ENCODE data around the gene SOX6.
"Not testable (repeated sequence)": the region's sequence is repeated elsewhere in the genome, so short reads cannot be mapped to it uniquely, and the experiment has no call there.

SOX6 gene

DNA sequence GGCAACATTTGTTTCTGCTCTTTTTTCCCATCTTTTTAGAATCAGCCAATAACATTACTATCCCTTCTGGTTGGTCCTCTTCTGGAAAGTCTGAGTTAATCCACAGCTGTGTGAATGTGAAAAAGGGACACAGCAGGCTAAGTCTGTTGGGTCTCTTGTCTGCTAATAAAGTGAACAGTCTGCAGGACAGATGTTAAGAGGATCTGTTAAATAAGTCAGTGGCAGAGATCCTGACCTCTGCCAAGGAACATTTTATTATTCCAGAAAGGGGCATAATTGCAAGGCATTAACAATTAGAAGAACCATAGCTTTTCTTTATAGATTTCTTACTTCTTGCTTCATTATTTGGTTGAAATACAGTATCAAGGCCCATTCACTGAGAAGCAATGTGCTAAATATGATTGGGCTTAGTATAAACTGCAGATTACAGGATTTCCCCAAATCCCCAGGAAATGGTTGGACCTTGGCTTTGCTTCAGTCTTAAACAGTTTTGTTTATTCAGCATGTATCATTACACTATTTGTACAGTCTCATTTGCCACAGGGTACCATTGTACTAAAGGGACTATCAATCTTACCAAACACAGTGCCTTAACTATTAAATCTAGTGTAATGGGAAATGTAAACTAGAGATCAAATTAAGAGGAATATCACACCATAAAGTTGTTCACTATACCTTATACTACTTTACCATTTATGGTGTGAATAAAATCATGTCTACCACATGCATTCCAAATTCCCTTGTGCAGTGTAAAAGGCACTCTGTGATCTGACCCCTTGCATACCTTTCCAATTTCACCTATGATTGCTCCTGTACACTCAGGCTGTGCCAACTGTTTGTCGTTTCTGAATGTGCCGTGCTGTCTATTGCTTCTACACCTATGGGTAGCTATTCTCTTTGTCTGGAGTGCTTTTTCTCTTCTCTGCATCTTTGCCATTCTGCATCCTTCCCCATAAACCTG, 274.0 kb downstream of the SOX6 start:
- Mint-ChIP-seq H3K36me3 (ENCODE audit: low read depth) (peaks cover 8% of the 10 kb centered on the region), H3K4me1 (peaks cover 24% of the 10 kb centered on the region), H3K27ac (peak overlapping the region in 2 of 3 experiments; percentile 41 to 47), H3K9me3 (peaks cover 1% of the 10 kb centered on the region), H3K4me3 (no peak overlapping the region), H3K27me3 (ENCODE audit: low read depth) (no peaks in the 10 kb centered on the region)
- TF ChIP-seq, protein P1, sequence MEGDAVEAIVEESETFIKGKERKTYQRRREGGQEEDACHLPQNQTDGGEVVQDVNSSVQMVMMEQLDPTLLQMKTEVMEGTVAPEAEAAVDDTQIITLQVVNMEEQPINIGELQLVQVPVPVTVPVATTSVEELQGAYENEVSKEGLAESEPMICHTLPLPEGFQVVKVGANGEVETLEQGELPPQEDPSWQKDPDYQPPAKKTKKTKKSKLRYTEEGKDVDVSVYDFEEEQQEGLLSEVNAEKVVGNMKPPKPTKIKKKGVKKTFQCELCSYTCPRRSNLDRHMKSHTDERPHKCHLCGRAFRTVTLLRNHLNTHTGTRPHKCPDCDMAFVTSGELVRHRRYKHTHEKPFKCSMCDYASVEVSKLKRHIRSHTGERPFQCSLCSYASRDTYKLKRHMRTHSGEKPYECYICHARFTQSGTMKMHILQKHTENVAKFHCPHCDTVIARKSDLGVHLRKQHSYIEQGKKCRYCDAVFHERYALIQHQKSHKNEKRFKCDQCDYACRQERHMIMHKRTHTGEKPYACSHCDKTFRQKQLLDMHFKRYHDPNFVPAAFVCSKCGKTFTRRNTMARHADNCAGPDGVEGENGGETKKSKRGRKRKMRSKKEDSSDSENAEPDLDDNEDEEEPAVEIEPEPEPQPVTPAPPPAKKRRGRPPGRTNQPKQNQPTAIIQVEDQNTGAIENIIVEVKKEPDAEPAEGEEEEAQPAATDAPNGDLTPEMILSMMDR (IDR thresholded peaks at IDR 0.05; ENCODE audit: unreplicated experiment in 3 of 3), result no peak

DNA sequence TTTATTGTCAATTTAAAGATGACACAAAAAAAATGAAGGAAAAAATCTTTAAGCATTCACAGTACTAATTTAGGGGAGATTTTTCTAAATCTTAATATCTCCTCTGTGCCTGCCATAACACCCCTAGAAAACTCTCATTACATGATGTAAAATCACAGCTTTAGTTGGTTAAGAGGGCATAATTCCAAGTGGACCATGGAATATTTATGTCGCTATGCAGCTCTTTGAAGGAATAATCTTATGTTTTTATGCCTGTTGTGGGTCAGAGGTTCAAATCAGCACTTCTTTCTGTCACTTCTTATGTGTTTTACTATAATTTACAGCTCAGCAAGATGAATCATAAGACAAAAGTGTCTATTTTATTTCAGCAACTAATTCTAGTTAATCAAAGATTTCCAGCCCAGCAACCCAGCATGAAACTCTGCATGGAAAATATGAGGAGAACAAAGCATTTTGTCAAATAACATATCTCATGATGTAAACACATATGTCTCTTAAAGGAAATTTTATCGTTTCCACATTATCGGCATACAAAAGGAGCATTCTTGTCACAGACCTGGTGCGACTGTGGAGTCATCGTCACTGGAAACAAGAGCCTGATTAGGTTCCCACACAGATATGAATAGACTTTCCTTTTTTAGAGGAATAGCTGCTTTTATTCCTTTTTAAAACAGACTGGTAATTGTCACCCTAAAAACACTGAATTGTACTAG, 274.8 kb downstream of the SOX6 start:
- Mint-ChIP-seq H3K9me3 (peaks cover 6% of the 10 kb centered on the region), H3K4me1 (peaks cover 24% of the 10 kb centered on the region), H3K27ac (peak overlapping the region; percentile 19 to 47 (median 41)), H3K4me3 (no peak overlapping the region), H3K27me3 (ENCODE audit: low read depth) (no peaks in the 10 kb centered on the region), H3K36me3 (ENCODE audit: low read depth) (peaks cover 15% of the 10 kb centered on the region)
- TF ChIP-seq, protein P1 (IDR thresholded peaks at IDR 0.05; ENCODE audit: unreplicated experiment in 3 of 3), result no peak

DNA sequence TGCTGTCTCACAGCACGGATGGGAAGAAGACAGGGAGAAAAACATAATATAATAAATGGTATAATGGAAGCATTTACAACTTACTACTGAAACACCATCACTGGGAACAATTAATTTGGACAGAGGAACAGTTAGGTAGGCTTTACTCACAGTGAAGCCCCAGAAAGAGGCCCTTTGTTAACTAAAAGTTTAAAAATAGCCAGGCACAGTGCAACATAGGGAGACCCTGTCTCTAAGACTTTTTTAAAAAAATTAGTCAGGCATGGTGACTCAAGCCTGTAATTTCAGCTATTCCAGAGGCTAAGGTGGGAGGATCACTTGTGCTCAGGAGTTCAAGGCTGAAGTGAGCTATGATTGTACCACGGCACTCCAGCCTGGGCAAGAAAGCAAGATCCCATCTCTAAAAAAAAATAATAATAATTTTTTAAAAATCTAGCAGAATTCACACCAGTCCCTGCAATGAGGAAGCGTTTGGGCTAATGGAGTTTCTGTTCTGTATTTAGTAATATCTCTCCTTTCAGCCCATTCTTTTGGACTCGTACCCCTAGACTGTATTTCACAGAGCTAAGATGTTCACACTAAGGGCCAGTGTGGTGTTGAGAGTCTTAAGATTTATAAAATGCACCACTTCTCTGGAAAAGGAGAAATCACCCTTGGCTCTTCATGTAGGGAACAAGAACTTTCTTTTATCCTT, 275.5 kb downstream of the SOX6 start:
- Mint-ChIP-seq H3K9me3 (peaks cover 13% of the 10 kb centered on the region), H3K27ac (peak overlapping the region in 1 of 3 experiments; percentile 47), H3K27me3 (ENCODE audit: low read depth) (no peaks in the 10 kb centered on the region), H3K4me3 (no peak overlapping the region), H3K36me3 (ENCODE audit: low read depth) (peaks cover 22% of the 10 kb centered on the region), H3K4me1 (peaks cover 18% of the 10 kb centered on the region)
- TF ChIP-seq, protein P1 (IDR thresholded peaks at IDR 0.05; ENCODE audit: unreplicated experiment in 3 of 3), result no peak

DNA sequence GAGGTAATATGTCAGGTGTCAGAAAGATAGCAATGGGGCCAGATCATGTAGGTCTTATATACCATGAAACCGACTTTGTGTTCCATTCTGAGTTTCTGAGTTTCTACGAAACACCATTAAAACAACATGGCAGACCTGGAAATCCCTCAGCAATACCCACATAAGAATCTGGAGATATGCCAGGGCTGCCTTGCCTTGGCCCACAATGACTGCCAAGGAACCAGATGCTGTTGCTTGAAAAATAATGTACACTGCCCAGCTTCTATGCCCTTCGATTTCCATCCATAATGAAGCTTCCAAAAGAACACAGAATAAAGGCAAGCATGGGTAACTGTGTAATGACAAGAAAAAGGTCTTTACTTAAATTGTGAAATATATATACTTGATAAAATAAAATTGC, 277.4 kb downstream of the SOX6 start:
- peaks cover 29% of the 10 kb centered on the region for H3K9me3 Mint-ChIP-seq
- peaks cover 39% of the 10 kb centered on the region for H3K36me3 Mint-ChIP-seq (ENCODE audit: low read depth)
- H3K4me3 Mint-ChIP-seq, result no peak overlapping the region
- H3K4me1 Mint-ChIP-seq, result peaks cover 18% of the 10 kb centered on the region
- TF ChIP-seq, protein P1 (IDR thresholded peaks at IDR 0.05; ENCODE audit: unreplicated experiment in 3 of 3), result no peak
- H3K27ac Mint-ChIP-seq, result no peak overlapping the region
- H3K27me3 Mint-ChIP-seq (ENCODE audit: low read depth), result no peaks in the 10 kb centered on the region

DNA sequence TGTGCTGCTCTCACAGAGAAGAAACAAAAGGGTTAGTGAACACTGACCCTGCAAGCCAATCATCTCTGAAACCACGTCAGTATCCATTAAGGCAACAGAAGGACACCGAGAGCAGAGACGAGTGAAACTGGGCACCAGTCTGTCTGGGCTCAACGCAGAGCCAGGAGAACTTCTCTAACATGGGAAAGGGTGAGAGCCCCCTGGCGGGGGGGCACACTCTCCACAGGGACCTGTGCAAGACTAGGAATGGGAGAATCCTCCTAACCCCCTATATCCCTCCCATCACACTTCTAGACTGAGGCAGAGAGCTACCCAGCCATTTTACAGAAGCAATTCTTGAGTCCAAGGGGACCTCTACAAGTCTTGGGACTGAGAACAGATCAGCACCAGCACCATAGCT, 285.8 kb downstream of the SOX6 start:
- H3K4me1 Mint-ChIP-seq, result no peaks in the 10 kb centered on the region
- no peaks in the 10 kb centered on the region for H3K27me3 Mint-ChIP-seq (ENCODE audit: low read depth)
- no peak overlapping the region for H3K4me3 Mint-ChIP-seq
- H3K9me3 Mint-ChIP-seq, result peaks cover 33% of the 10 kb centered on the region
- H3K36me3 Mint-ChIP-seq (ENCODE audit: low read depth), result peaks cover 47% of the 10 kb centered on the region
- TF ChIP-seq, protein P1 (IDR thresholded peaks at IDR 0.05; ENCODE audit: unreplicated experiment in 3 of 3), result no peak
- H3K27ac Mint-ChIP-seq, result no peak overlapping the region

DNA sequence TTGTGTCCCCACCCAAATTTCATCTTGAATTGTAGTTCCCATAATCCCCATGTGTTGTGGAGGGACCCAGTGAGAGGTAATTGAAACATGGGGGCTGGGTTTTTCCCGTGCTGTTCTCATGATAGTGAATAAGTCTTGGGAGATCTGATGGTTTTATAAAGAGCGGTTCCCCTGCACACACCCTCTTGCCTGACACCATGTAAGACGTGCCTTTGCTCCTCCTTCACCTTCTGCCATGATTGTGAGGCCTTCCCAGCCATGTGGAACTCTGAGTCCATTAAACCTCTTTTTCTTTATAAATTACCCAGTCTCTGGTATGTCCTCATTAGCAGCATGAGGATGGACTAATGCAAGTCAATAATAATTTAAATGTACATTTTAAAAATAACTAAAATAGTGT, 289.1 kb downstream of the SOX6 start:
- H3K4me1 Mint-ChIP-seq; H3K4me3 Mint-ChIP-seq; H3K27ac Mint-ChIP-seq; H3K27me3 Mint-ChIP-seq (ENCODE audit: low read depth); H3K9me3 Mint-ChIP-seq: not testable (repeated sequence)
- H3K36me3 Mint-ChIP-seq (ENCODE audit: low read depth), result peaks cover 15% of the 10 kb centered on the region
